NCI-H146 treated with DMSO at 0.1 percent for 48 hours (cell line): ENCODE measurements around the gene PLTP.

Source experiments
- DNase-seq: peaks from one replicate; lab custom pipeline; 2025; ENCODE audit not compliant: unreplicated experiment; lab: John Stamatoyannopoulos, UW

PLTP gene

GRCh38 chr20:45850926-45851325 lies 61.0 kb downstream of the PLTP start:
- DNase-seq: no peak

GRCh38 chr20:45850238-45850637 lies 61.7 kb downstream of the PLTP start:
- no peak for DNase-seq

GRCh38 chr20:45848969-45849582 lies 62.9 kb downstream of the PLTP start:
- DNase-seq: no peak
